Activated B cell treated with CpG ODN at 0.5 μM for 24 hours (primary cell): ENCODE data around the gene ASAP2. TPM values are rescaled to one million over a fixed set of nuclear protein-coding genes. Genes with fewer than 3 reads are reported as not detected.

Experiments
- ATAC-seq: fragments of 200-7000 bp; cut with Tn5 transposase; one replicate; pipeline ENCODE4 v1.10.0; 2021; ENCODE audit warnings: low read depth, mild to moderate bottlenecking, moderate library complexity
- CTCF ChIA-PET: fragments of 350-600 bp; sonication (Branson Sonifier 250); formaldehyde crosslinking; loops from one replicate; lab custom pipeline; 2021; ENCODE audit warnings: antibody characterized with exemption; lab: Charles Lee
- POLR2A ChIA-PET: fragments of 350-600 bp; sonication (Branson Sonifier 250); formaldehyde crosslinking; loops from one replicate; lab custom pipeline; 2021; ENCODE audit warnings: antibody characterized with exemption; lab: Charles Lee
- DNase-seq: peaks from one replicate; pipeline ENCODE4 v3.0.0; 2022
- H3K27ac Mint-ChIP-seq: one replicate; pipeline ENCODE4 v1.8.0; 2020; ENCODE audit warnings: mixed read lengths
- H3K27me3 Mint-ChIP-seq: one replicate; pipeline ENCODE4 v1.8.0; 2021; ENCODE audit warnings: mixed read lengths
- H3K36me3 Mint-ChIP-seq: one replicate; pipeline ENCODE4 v1.8.0; 2021; ENCODE audit warnings: low read depth, mixed read lengths
- H3K4me1 Mint-ChIP-seq: one replicate; pipeline ENCODE4 v1.8.0; 2021; ENCODE audit warnings: mixed read lengths
- H3K4me3 Mint-ChIP-seq: one replicate; pipeline ENCODE4 v1.8.0; 2020; ENCODE audit warnings: mild to moderate bottlenecking, mixed read lengths
- H3K9me3 Mint-ChIP-seq: one replicate; pipeline ENCODE4 v1.8.0; 2020; ENCODE audit warnings: mixed read lengths
- CTCF ChIP-seq: fragments of 200-600 bp; IDR thresholded peaks from one replicate; pipeline ENCODE4 v1.8.0; 2022; ENCODE audit warnings: antibody characterized with exemption, mild to moderate bottlenecking
- intact Hi-C: fragments of 100-400 bp; cut with micrococcal nuclease; formaldehyde crosslinking; loops from one replicate; pipeline ENCODE4 v1.15.1; 2024
- total RNA-seq: library from RNA; stranded (reverse); gene quantifications from 2 replicates; pipeline ENCODE4 v1.2.3, GENCODE V29; 2022

Gene ASAP2
- total RNA-seq, 1 donor from 2014 or later: not detected

GRCh38 chr2:9194352-9194751 lies 12.3 kb upstream of the ASAP2 start:
- ATAC-seq (no peak), DNase-seq (no peak)
- Mint-ChIP-seq H3K4me3 (no peak overlapping the region), H3K4me1 (no peaks in the 10 kb centered on the region), H3K9me3 (no peaks in the 10 kb centered on the region), H3K27ac (no peak overlapping the region), H3K27me3 (peaks cover 31% of the 10 kb centered on the region), H3K36me3 (no peaks in the 10 kb centered on the region)
- intact Hi-C loops: no loop called here
- CTCF ChIA-PET: no interaction called here
- TF ChIP-seq CTCF: no peak
- POLR2A ChIA-PET: no interaction called here

GRCh38 chr2:9196637-9197036 lies 10.0 kb upstream of the ASAP2 start:
- TF ChIP-seq CTCF: no peak
- no peaks in the 10 kb centered on the region for H3K9me3 Mint-ChIP-seq

GRCh38 chr2:9197916-9198315 lies 8.7 kb upstream of the ASAP2 start:
- Mint-ChIP-seq H3K27ac (no peak overlapping the region), H3K36me3 (no peaks in the 10 kb centered on the region), H3K9me3 (no peaks in the 10 kb centered on the region), H3K27me3 (peaks cover 33% of the 10 kb centered on the region), H3K4me1 (no peaks in the 10 kb centered on the region), H3K4me3 (no peak overlapping the region)
- DNase-seq: no peak
- POLR2A ChIA-PET: no interaction called here
- no peak for TF ChIP-seq CTCF
- intact Hi-C loops: no loop called here
- no peak for ATAC-seq
- CTCF ChIA-PET: no interaction called here

More at GRCh38 chr2:9196637-9197036, 10.0 kb upstream of the ASAP2 start:
- Mint-ChIP-seq H3K27ac (no peak overlapping the region), H3K27me3 (peaks cover 34% of the 10 kb centered on the region), H3K4me1 (no peaks in the 10 kb centered on the region), H3K4me3 (no peak overlapping the region), H3K36me3 (no peaks in the 10 kb centered on the region)
- CTCF ChIA-PET: no interaction called here
- DNase-seq: no peak
- ATAC-seq: no peak
- intact Hi-C loops: no loop called here
- POLR2A ChIA-PET: no interaction called here

GRCh38 chr2:9199716-9200632 lies 6.6 kb upstream of the ASAP2 start:
- H3K27ac Mint-ChIP-seq: no peak overlapping the region
- intact Hi-C loops: no loop called here
- CTCF ChIA-PET: no interaction called here
- no peaks in the 10 kb centered on the region for H3K36me3 Mint-ChIP-seq
- POLR2A ChIA-PET: no interaction called here
- no peak for ATAC-seq
- no peak for DNase-seq
- no peak for TF ChIP-seq CTCF
- no peaks in the 10 kb centered on the region for H3K9me3 Mint-ChIP-seq
- no peak overlapping the region for H3K4me3 Mint-ChIP-seq
- H3K27me3 Mint-ChIP-seq: peaks cover 38% of the 10 kb centered on the region
- no peaks in the 10 kb centered on the region for H3K4me1 Mint-ChIP-seq

- ChIA-PET CTCF (no interaction called here), POLR2A (no interaction called here)
- intact Hi-C loops: no loop called here
- peaks cover 3% of the 10 kb centered on the region for H3K4me1 Mint-ChIP-seq
- H3K27ac Mint-ChIP-seq: no peak overlapping the region
- peaks cover 40% of the 10 kb centered on the region for H3K27me3 Mint-ChIP-seq
- H3K36me3 Mint-ChIP-seq: no peaks in the 10 kb centered on the region
- DNase-seq (no peak), ATAC-seq (no peak)
- H3K4me3 Mint-ChIP-seq: no peak overlapping the region
- TF ChIP-seq CTCF: no peak
- no peaks in the 10 kb centered on the region for H3K9me3 Mint-ChIP-seq
Measured at GRCh38 chr2:9200633-9201015, 6.0 kb upstream of the ASAP2 start.
